ENCODE data around the gene ZBTB43. TPM values are rescaled to one million over a fixed set of nuclear protein-coding genes. Genes with fewer than 3 reads are reported as not detected.

ZBTB43 gene
- total RNA-seq, 1 donor from 2014 or later: 21.5 TPM

DNA sequence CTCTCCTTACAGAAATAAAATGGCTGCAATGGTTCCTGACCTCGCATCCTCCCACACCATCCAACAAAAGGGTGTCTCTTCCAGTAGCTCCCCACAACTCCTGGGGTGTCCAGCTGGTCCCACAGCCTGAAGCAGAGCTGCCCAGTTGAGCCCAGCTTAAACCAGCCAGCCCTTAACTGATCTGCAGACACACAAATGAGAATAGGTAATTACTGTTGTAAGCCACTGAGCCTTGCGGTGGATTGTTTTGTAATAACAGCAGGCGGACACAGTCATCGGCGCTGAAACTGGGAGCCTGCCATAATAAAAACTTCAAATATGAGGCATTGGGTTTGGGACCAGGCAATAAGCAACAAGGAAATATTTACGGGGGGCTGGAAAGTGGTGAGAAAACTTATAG, 10.4 kb upstream of the ZBTB43 start:
- no peaks in the 10 kb centered on the region for H4K20me1 ChIP-seq (ENCODE audit: insufficient read depth, low read length)
- H3K9me3 ChIP-seq (ENCODE audit: insufficient read depth, low read depth, low read length): no peaks in the 10 kb centered on the region
- H3K9me3 Mint-ChIP-seq (ENCODE audit: unreplicated experiment): no peaks in the 10 kb centered on the region
- H3K36me3 ChIP-seq (ENCODE audit: insufficient read depth, low read length): no peaks in the 10 kb centered on the region
- no peak overlapping the region for H3K4me3 ChIP-seq (ENCODE audit: insufficient read depth, low read depth, low read length)
- no peak overlapping the region for H3K4me2 ChIP-seq (ENCODE audit: low read length)
- no peak for TF ChIP-seq EZH2 (IDR thresholded peaks at IDR 0.05; ENCODE audit: insufficient read depth, low read length)
- TF ChIP-seq, protein P1, sequence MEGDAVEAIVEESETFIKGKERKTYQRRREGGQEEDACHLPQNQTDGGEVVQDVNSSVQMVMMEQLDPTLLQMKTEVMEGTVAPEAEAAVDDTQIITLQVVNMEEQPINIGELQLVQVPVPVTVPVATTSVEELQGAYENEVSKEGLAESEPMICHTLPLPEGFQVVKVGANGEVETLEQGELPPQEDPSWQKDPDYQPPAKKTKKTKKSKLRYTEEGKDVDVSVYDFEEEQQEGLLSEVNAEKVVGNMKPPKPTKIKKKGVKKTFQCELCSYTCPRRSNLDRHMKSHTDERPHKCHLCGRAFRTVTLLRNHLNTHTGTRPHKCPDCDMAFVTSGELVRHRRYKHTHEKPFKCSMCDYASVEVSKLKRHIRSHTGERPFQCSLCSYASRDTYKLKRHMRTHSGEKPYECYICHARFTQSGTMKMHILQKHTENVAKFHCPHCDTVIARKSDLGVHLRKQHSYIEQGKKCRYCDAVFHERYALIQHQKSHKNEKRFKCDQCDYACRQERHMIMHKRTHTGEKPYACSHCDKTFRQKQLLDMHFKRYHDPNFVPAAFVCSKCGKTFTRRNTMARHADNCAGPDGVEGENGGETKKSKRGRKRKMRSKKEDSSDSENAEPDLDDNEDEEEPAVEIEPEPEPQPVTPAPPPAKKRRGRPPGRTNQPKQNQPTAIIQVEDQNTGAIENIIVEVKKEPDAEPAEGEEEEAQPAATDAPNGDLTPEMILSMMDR (IDR thresholded peaks at IDR 0.05; ENCODE audit: insufficient read depth, low read depth, low read length): no peak
- H3K9ac ChIP-seq (ENCODE audit: low read length): no peak overlapping the region
- H3K4me1 ChIP-seq (ENCODE audit: insufficient read depth, low read length): no peaks in the 10 kb centered on the region
- H3K27me3 Mint-ChIP-seq (ENCODE audit: low read depth, unreplicated experiment): peaks cover 4% of the 10 kb centered on the region
- DNase-seq (ENCODE audit: low read depth) (no peak), FAIRE-seq (no peak)
- H3K27ac ChIP-seq (ENCODE audit: low read depth, low read length): no peak overlapping the region
- peaks cover 5% of the 10 kb centered on the region for H3K27me3 ChIP-seq (ENCODE audit: insufficient read depth, low read length)
- no peaks in the 10 kb centered on the region for H3K79me2 ChIP-seq (ENCODE audit: insufficient read depth, low read length)
- H3K4me1 Mint-ChIP-seq (ENCODE audit: low read depth, unreplicated experiment): peaks cover 12% of the 10 kb centered on the region
- H3K27ac Mint-ChIP-seq (ENCODE audit: unreplicated experiment): no peak overlapping the region
- no peak overlapping the region for H2AFZ ChIP-seq (ENCODE audit: low read depth, low read length)
- H3K36me3 Mint-ChIP-seq (ENCODE audit: low read depth, unreplicated experiment): no peaks in the 10 kb centered on the region
- peak overlapping the region; percentile 11 for H3K4me3 Mint-ChIP-seq (ENCODE audit: unreplicated experiment)

DNA sequence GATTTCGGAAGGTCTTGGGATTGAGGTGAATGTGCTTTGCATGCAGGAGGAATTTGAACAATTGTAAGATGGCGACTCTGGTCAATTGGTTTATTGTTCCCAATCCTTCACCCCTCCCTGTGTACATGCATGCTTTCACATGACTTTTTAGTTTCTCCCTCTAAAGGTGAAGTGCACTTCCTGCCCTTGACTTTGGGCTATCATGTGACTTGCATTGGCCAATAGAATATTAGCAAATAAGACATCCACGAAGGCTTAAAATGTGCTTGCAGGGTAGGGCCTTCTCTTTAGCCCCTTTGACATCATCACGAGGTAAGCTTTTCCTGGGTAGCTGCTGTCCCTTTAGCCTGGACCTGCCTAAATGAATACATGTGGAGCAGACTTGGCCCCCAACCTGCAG, 8.1 kb upstream of the ZBTB43 start:
- Mint-ChIP-seq H3K27me3 (ENCODE audit: low read depth, unreplicated experiment) (no peaks in the 10 kb centered on the region), H3K9me3 (ENCODE audit: unreplicated experiment) (no peaks in the 10 kb centered on the region), H3K36me3 (ENCODE audit: low read depth, unreplicated experiment) (no peaks in the 10 kb centered on the region), H3K4me3 (ENCODE audit: unreplicated experiment) (no peak overlapping the region), H3K4me1 (ENCODE audit: low read depth, unreplicated experiment) (peaks cover 5% of the 10 kb centered on the region), H3K27ac (ENCODE audit: unreplicated experiment) (no peak overlapping the region)
- Histone ChIP-seq H3K9me3 (ENCODE audit: insufficient read depth, low read depth, low read length) (no peaks in the 10 kb centered on the region), H3K4me1 (ENCODE audit: insufficient read depth, low read length) (no peaks in the 10 kb centered on the region), H2AFZ (ENCODE audit: low read depth, low read length) (no peak overlapping the region), H3K4me2 (ENCODE audit: low read length) (no peak overlapping the region), H3K4me3 (ENCODE audit: insufficient read depth, low read depth, low read length) (no peak overlapping the region), H3K36me3 (ENCODE audit: insufficient read depth, low read length) (no peaks in the 10 kb centered on the region), H3K27ac (ENCODE audit: low read depth, low read length) (no peak overlapping the region), H3K27me3 (ENCODE audit: insufficient read depth, low read length) (peaks cover 5% of the 10 kb centered on the region), H3K79me2 (ENCODE audit: insufficient read depth, low read length) (no peaks in the 10 kb centered on the region), H3K9ac (ENCODE audit: low read length) (no peak overlapping the region), H4K20me1 (ENCODE audit: insufficient read depth, low read length) (no peaks in the 10 kb centered on the region)
- DNase-seq (ENCODE audit: low read depth): no peak
- no peak for TF ChIP-seq EZH2 (IDR thresholded peaks at IDR 0.05; ENCODE audit: insufficient read depth, low read length)
- TF ChIP-seq, protein P1 (IDR thresholded peaks at IDR 0.05; ENCODE audit: insufficient read depth, low read depth, low read length): no peak
- no peak for FAIRE-seq

DNA sequence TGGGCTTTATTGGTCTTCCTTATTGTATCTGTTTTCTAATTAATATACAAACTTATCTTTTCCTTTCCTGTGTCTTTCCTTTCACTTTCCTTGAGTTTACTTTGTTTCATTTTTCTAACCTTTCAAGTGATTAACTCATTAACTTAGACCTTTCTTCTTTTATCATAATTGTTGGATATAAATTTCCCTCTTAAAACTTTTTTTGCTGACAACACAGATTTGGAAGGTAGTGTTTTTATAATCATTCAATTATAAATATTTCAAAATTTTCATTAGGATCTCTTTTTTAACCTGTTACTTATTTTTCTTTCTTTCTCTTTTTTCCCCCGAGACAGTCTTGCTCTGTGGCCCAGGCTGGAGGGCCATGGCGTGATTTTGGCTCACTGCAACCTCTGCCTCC, 6.9 kb upstream of the ZBTB43 start:
- H3K27me3 Mint-ChIP-seq (ENCODE audit: low read depth, unreplicated experiment): no peaks in the 10 kb centered on the region
- Histone ChIP-seq H3K36me3 (ENCODE audit: insufficient read depth, low read length) (no peaks in the 10 kb centered on the region), H3K4me2 (ENCODE audit: low read length) (no peak overlapping the region), H2AFZ (ENCODE audit: low read depth, low read length) (no peak overlapping the region), H3K79me2 (ENCODE audit: insufficient read depth, low read length) (no peaks in the 10 kb centered on the region), H3K4me1 (ENCODE audit: insufficient read depth, low read length) (no peaks in the 10 kb centered on the region), H3K9ac (ENCODE audit: low read length) (no peak overlapping the region), H3K9me3 (ENCODE audit: insufficient read depth, low read depth, low read length) (no peaks in the 10 kb centered on the region), H4K20me1 (ENCODE audit: insufficient read depth, low read length) (no peaks in the 10 kb centered on the region), H3K4me3 (ENCODE audit: insufficient read depth, low read depth, low read length) (no peak overlapping the region), H3K27ac (ENCODE audit: low read depth, low read length) (no peak overlapping the region), H3K27me3 (ENCODE audit: insufficient read depth, low read length) (peaks cover 5% of the 10 kb centered on the region)
- peaks cover 5% of the 10 kb centered on the region for H3K4me1 Mint-ChIP-seq (ENCODE audit: low read depth, unreplicated experiment)
- no peaks in the 10 kb centered on the region for H3K36me3 Mint-ChIP-seq (ENCODE audit: low read depth, unreplicated experiment)
- H3K4me3 Mint-ChIP-seq (ENCODE audit: unreplicated experiment): no peak overlapping the region
- no peaks in the 10 kb centered on the region for H3K9me3 Mint-ChIP-seq (ENCODE audit: unreplicated experiment)
- FAIRE-seq (no peak), DNase-seq (ENCODE audit: low read depth) (no peak)
- TF ChIP-seq, protein P1 (IDR thresholded peaks at IDR 0.05; ENCODE audit: insufficient read depth, low read depth, low read length): no peak
- no peak for TF ChIP-seq EZH2 (IDR thresholded peaks at IDR 0.05; ENCODE audit: insufficient read depth, low read length)
- H3K27ac Mint-ChIP-seq (ENCODE audit: unreplicated experiment): no peak overlapping the region

Measured in astrocyte (in vitro differentiated cells and primary cell).